Activated naive CD4-positive, alpha-beta T cell treated with anti-CD3 and anti-CD28 coated beads, Interleukin-2, amount 10 ng/mL, durations not matched to agents 7 days and 5 days (primary cell): ENCODE results near the gene ZNF180.

Experiments used
- CTCF ChIA-PET: fragments of 350-600 bp; sonication (Branson Sonifier 250); formaldehyde crosslinking; loops from one replicate; lab custom pipeline; 2021; ENCODE audit warnings: antibody characterized with exemption; lab: Charles Lee
- DNase-seq: peaks from one replicate; pipeline ENCODE4 v3.0.0-alpha.2; 2020
- H3K27ac Mint-ChIP-seq: one replicate; pipeline ENCODE4 v1.8.0; 2021; ENCODE audit warnings: mild to moderate bottlenecking, moderate library complexity, mixed read lengths
- H3K27me3 Mint-ChIP-seq: one replicate; pipeline ENCODE4 v1.8.0; 2021; ENCODE audit warnings: mild to moderate bottlenecking, mixed read lengths
- H3K36me3 Mint-ChIP-seq: one replicate; pipeline ENCODE4 v1.8.0; 2021; ENCODE audit warnings: mixed read lengths
- H3K4me1 Mint-ChIP-seq: one replicate; pipeline ENCODE4 v1.8.0; 2021; ENCODE audit warnings: mixed read lengths
- H3K4me3 Mint-ChIP-seq: one replicate; pipeline ENCODE4 v1.8.0; 2021; ENCODE audit warnings: mild to moderate bottlenecking, moderate library complexity, mixed read lengths
- H3K9me3 Mint-ChIP-seq: one replicate; pipeline ENCODE4 v1.8.0; 2021; ENCODE audit warnings: mixed read lengths

The ZNF180 gene

GRCh38 chr19:44452367-44452766, 48.0 kb downstream of the ZNF180 start:
- Mint-ChIP-seq H3K36me3 (peaks cover 13% of the 10 kb centered on the region), H3K9me3 (peaks cover 64% of the 10 kb centered on the region), H3K27ac (no peak overlapping the region), H3K27me3 (peaks cover 4% of the 10 kb centered on the region), H3K4me3 (no peak overlapping the region), H3K4me1 (peaks cover 12% of the 10 kb centered on the region)
- CTCF ChIA-PET: no interaction called here
- no peak for DNase-seq

GRCh38 chr19:44451687-44452086, 48.6 kb downstream of the ZNF180 start:
- Mint-ChIP-seq H3K9me3 (peaks cover 69% of the 10 kb centered on the region), H3K4me1 (peaks cover 12% of the 10 kb centered on the region), H3K27me3 (peaks cover 4% of the 10 kb centered on the region), H3K4me3 (no peak overlapping the region), H3K36me3 (peaks cover 13% of the 10 kb centered on the region), H3K27ac (no peak overlapping the region)
- DNase-seq: no peak
- CTCF ChIA-PET: no interaction called here

- H3K36me3 Mint-ChIP-seq: peaks cover 12% of the 10 kb centered on the region
- H3K27me3 Mint-ChIP-seq: peaks cover 4% of the 10 kb centered on the region
- H3K4me3 Mint-ChIP-seq: peak within 1 kb of the TSS; percentile 81
- CTCF ChIA-PET: no interaction called here
- H3K9me3 Mint-ChIP-seq: peaks cover 72% of the 10 kb centered on the region
- H3K4me1 Mint-ChIP-seq: peaks cover 12% of the 10 kb centered on the region
- H3K27ac Mint-ChIP-seq: peak within 1 kb of the TSS; percentile 86
- DNase-seq: peak; percentile 87
These were observed 52.2 kb downstream of the ZNF180 start, which contains the start of gene ZNF229 for GRCh38 chr19:44447916-44448674. TSS of gene ZNF229 (minus strand) at chr19:44448472. CDS start at chr19:44442847, 5,625 bp downstream.

GRCh38 chr19:44438441-44438840, 61.9 kb downstream of the ZNF180 start:
- H3K4me3 Mint-ChIP-seq: no peak overlapping the region
- peaks cover 61% of the 10 kb centered on the region for H3K9me3 Mint-ChIP-seq
- H3K27me3 Mint-ChIP-seq: no peaks in the 10 kb centered on the region
- CTCF ChIA-PET: no interaction called here
- no peaks in the 10 kb centered on the region for H3K4me1 Mint-ChIP-seq
- no peak overlapping the region for H3K27ac Mint-ChIP-seq
- H3K36me3 Mint-ChIP-seq: peaks cover 1% of the 10 kb centered on the region
- DNase-seq: no peak

GRCh38 chr19:44435441-44435840, 64.9 kb downstream of the ZNF180 start:
- H3K4me3 Mint-ChIP-seq: no peak overlapping the region
- DNase-seq: no peak
- CTCF ChIA-PET: no interaction called here
- H3K27me3 Mint-ChIP-seq: no peaks in the 10 kb centered on the region
- no peak overlapping the region for H3K27ac Mint-ChIP-seq
- H3K4me1 Mint-ChIP-seq: no peaks in the 10 kb centered on the region
- H3K36me3 Mint-ChIP-seq: peaks cover 1% of the 10 kb centered on the region
- H3K9me3 Mint-ChIP-seq: peaks cover 66% of the 10 kb centered on the region

- CTCF ChIA-PET: no interaction called here
- Mint-ChIP-seq H3K36me3 (peaks cover 5% of the 10 kb centered on the region), H3K27ac (no peak overlapping the region), H3K4me1 (no peaks in the 10 kb centered on the region), H3K4me3 (no peak overlapping the region), H3K27me3 (no peaks in the 10 kb centered on the region), H3K9me3 (peaks cover 79% of the 10 kb centered on the region)
- DNase-seq: no peak
These were observed 69.4 kb downstream of the ZNF180 start for GRCh38 chr19:44430956-44431355.
